Naive thymus-derived CD4-positive, alpha-beta T cell (primary cell): ENCODE measurements around the gene IMPA2. TPM values are rescaled to one million over a fixed set of nuclear protein-coding genes. Genes with fewer than 3 reads are reported as not detected.
"Not testable (repeated sequence)": the region's sequence is repeated elsewhere in the genome, so short reads cannot be mapped to it uniquely, and the experiment has no call there.

Experiments
- ATAC-seq: fragments of 150-1000 bp; cut with Tn5 transposase; 2 replicates; pipeline ENCODE4 v1.10.0; 2021; ENCODE audit warnings: mild to moderate bottlenecking, moderate library complexity
- CTCF ChIA-PET: fragments of 350-600 bp; sonication (Branson Sonifier 250); formaldehyde crosslinking; loops from one replicate; lab custom pipeline; 2021; ENCODE audit warnings: antibody characterized with exemption; lab: Charles Lee
- POLR2A ChIA-PET: fragments of 350-600 bp; sonication (Branson Sonifier 250); formaldehyde crosslinking; loops from one replicate; lab custom pipeline; 2021; ENCODE audit warnings: antibody characterized with exemption, inconsistent platforms; lab: Charles Lee
- DNase-seq, 9 donors: peaks; one replicate each; pipeline versions ENCODE4 v3.0.0 to v3.0.0-alpha.2; 2020 to 2022; ENCODE audit warnings: mixed read lengths in 1 of 9
- H3K27ac ChIP-seq: one replicate; pipeline ENCODE4 v1.7.0; 2013; ENCODE audit warnings: mild to moderate bottlenecking, low read depth, low read length, moderate library complexity
- H3K27me3 ChIP-seq, 2 donors: one replicate each; pipeline ENCODE4 v1.7.0; 2013; ENCODE audit warnings: low read length in 2 of 2, mild to moderate bottlenecking in 2 of 2, moderate library complexity in 2 of 2; ENCODE audit not compliant: control insufficient read depth in 2 of 2, insufficient read depth in 2 of 2
- H3K36me3 ChIP-seq, 3 experiments: 1 replicate in 2 of 3; 2 replicates in 1 of 3; pipeline ENCODE4 v1.7.0; 2013; ENCODE audit warnings: low read length in 3 of 3, mild to moderate bottlenecking in 3 of 3, moderate library complexity in 1 of 3; ENCODE audit not compliant: insufficient read depth in 3 of 3, control insufficient read depth in 2 of 3
- H3K4me1 ChIP-seq, 2 donors: one replicate each; pipeline ENCODE4 v1.7.0; 2013; ENCODE audit warnings: low read length in 2 of 2, mild to moderate bottlenecking in 2 of 2, moderate library complexity in 1 of 2; ENCODE audit not compliant: control insufficient read depth in 2 of 2, insufficient read depth in 2 of 2
- H3K4me3 ChIP-seq: 2 replicates; pipeline ENCODE4 v1.7.0; 2013; ENCODE audit warnings: mild to moderate bottlenecking, low read length
- H3K9me3 ChIP-seq, 3 experiments: 1 replicate in 2 of 3; 2 replicates in 1 of 3; pipeline ENCODE4 v1.7.0; 2013; ENCODE audit warnings: low read length in 3 of 3; ENCODE audit not compliant: control insufficient read depth in 2 of 3
- H3K27ac Mint-ChIP-seq, 9 donors: one replicate each; pipeline ENCODE4 v1.8.0; 2020 to 2022; ENCODE audit warnings: mixed read lengths in 9 of 9, mild to moderate bottlenecking in 8 of 9, moderate library complexity in 5 of 9, inconsistent platforms in 2 of 9
- H3K27me3 Mint-ChIP-seq, 5 donors: one replicate each; pipeline ENCODE4 v1.8.0; 2021 to 2022; ENCODE audit warnings: mixed read lengths in 5 of 5, mild to moderate bottlenecking in 1 of 5
- H3K36me3 Mint-ChIP-seq, 5 donors: one replicate each; pipeline ENCODE4 v1.8.0; 2020 to 2022; ENCODE audit warnings: mixed read lengths in 5 of 5, mild to moderate bottlenecking in 3 of 5, inconsistent platforms in 1 of 5
- H3K4me1 Mint-ChIP-seq, 7 donors: one replicate each; pipeline ENCODE4 v1.8.0; 2020 to 2022; ENCODE audit warnings: mixed read lengths in 7 of 7, mild to moderate bottlenecking in 3 of 7, inconsistent platforms in 1 of 7
- H3K4me3 Mint-ChIP-seq, 10 donors: one replicate each; pipeline ENCODE4 v1.8.0; 2020 to 2022; ENCODE audit warnings: mild to moderate bottlenecking in 10 of 10, mixed read lengths in 10 of 10, moderate library complexity in 6 of 10, inconsistent platforms in 2 of 10
- H3K9me3 Mint-ChIP-seq, 11 donors: one replicate each; pipeline ENCODE4 v1.8.0; 2020 to 2022; ENCODE audit warnings: mixed read lengths in 11 of 11, mild to moderate bottlenecking in 4 of 11, inconsistent platforms in 1 of 11, moderate library complexity in 1 of 11
- intact Hi-C, 2 donors: fragments of 100-400 bp; cut with micrococcal nuclease; formaldehyde crosslinking; loops; one replicate each; pipeline ENCODE4 v1.15.1; 2023
- polyA plus RNA-seq, 2 donors: library from polyadenylated mRNA; unstranded; fragments of 300-500 nt; fragmentation: Illumina TruSeq; gene quantifications; one replicate each; pipeline ENCODE4 v1.2.3, GENCODE V29; 2021
- total RNA-seq, 6 experiments: library from RNA in 5 of 6; stranded (reverse) in 5 of 6; gene quantifications; 1 replicate in 5 of 6; 2 replicates in 1 of 6; pipeline ENCODE4 v1.2.3 and lab custom pipeline; 2021 to 2026

IMPA2 gene
- total and polyA plus RNA-seq, 7 experiments from 2014 or later, result 4.9 to 27.8 (median 7.8) TPM

GRCh38 chr18:12036201-12036751 is 55.0 kb downstream of the IMPA2 start:
- intact Hi-C loops, result loop anchor here (5.0 kb wide), 1 partner anchor 54 kb away; the partner anchor contains the start of gene IMPA2 (in 2 of the 2)
- Histone ChIP-seq H3K9me3 (no peaks in the 10 kb centered on the region), H3K4me1 (no peaks in the 10 kb centered on the region), H3K27me3 (peaks cover 0 to 3% of the 10 kb centered on the region in 2 donors), H3K36me3 (no peaks in the 10 kb centered on the region), H3K27ac (no peak overlapping the region), H3K4me3 (no peak overlapping the region)
- Mint-ChIP-seq H3K27ac (no peak overlapping the region), H3K4me1 (peaks cover 0 to 9% (median 0%) of the 10 kb centered on the region in 7 donors), H3K36me3 (peaks cover 0 to 9% (median 0%) of the 10 kb centered on the region in 5 donors), H3K27me3 (peaks cover 10 to 21% (median 14%) of the 10 kb centered on the region in 5 donors), H3K9me3 (no peaks in the 10 kb centered on the region), H3K4me3 (no peak overlapping the region)
- no peak for ATAC-seq
- ChIA-PET POLR2A (no interaction called here), CTCF (interaction anchor here (9.6 kb wide), 1 partner anchor 98 kb away, joined by 47 read pairs; no protein-coding TSS in a partner anchor)
- no peak for DNase-seq

- intact Hi-C loops, result loop anchor here (2.0 to 5.0 kb wide), 3 partner anchors 56 to 1477 kb away; partner anchors contain the start of genes IMPA2 (in 2 of the 2) and CHMP1B (in 1 of the 2)
- no peak overlapping the region for H3K27ac Mint-ChIP-seq
- ATAC-seq, result peak; percentile 15
- peak overlapping the region; percentile 52 for H3K4me3 ChIP-seq
- DNase-seq, result peak in 2 of 9 donors; percentile 13 to 31
- peaks cover 0 to 3% of the 10 kb centered on the region in 2 donors for H3K27me3 ChIP-seq
- H3K27ac ChIP-seq, result no peak overlapping the region
- H3K36me3 ChIP-seq, result no peaks in the 10 kb centered on the region
- ChIA-PET POLR2A (no interaction called here), CTCF (interaction anchor here (0.9 to 9.6 kb wide), 6 partner anchors 12 to 383 kb away, joined by 3 to 47 read pairs (median 4); no protein-coding TSS in a partner anchor)
- H3K4me1 Mint-ChIP-seq, result peaks cover 0 to 19% (median 0%) of the 10 kb centered on the region in 7 donors
- H3K27me3 Mint-ChIP-seq, result peaks cover 10 to 21% (median 14%) of the 10 kb centered on the region in 5 donors
- peak overlapping the region; percentile 13 to 76 (median 59) for H3K4me3 Mint-ChIP-seq
- H3K36me3 Mint-ChIP-seq, result peaks cover 0 to 3% (median 0%) of the 10 kb centered on the region in 5 donors
- no peaks in the 10 kb centered on the region for H3K9me3 ChIP-seq
- no peaks in the 10 kb centered on the region for H3K9me3 Mint-ChIP-seq
- H3K4me1 ChIP-seq, result no peaks in the 10 kb centered on the region
Measured at GRCh38 chr18:12038082-12038638, 56.9 kb downstream of the IMPA2 start.

DNA sequence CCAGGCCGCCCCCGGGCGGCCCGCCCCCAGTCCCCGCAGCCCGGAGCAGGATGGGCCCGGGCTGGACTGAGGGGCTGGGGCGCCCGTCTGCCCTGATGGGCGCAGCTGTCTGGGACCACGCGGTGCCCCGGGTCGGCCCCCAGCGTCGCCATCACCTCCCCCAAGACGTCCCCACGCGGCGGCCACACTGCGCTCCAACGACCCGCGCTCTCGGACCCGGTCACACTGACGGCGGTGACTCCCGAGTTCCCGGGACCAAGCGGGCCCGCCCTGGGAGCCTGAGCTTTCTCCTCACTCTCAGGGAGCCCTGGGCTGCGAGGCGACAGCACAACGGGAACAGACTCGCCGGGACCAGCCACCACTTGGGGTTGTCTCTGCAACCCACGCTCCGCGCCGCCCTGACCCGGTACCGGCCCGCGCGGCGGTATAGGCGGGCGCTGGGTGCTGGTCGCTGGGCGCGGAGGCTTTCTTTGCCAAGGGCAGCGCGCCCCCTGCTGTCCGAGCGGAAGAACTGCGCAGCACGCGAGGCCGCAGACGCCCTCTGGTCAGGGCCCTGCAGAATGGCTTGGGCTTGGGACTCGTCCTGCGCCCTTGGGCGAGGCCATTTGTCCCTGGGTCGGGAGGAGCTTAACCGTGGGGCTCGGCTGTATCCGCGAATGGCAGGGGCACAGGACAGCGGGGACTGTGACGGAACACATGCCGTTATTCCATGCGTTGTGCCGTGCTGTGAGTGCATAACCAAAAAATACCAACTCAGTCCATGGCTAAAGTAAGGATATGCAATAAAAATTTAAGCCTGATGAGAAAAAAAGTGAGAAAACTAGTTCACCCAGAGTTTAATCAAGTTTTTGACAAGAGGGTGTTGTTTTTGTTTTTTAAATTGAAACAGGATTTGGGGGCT is 57.6 kb downstream of the IMPA2 start:
- peak; percentile 41 to 84 (median 68) for DNase-seq
- peak overlapping the region; percentile 59 to 79 (median 72) for H3K4me3 Mint-ChIP-seq
- H3K4me1 ChIP-seq, result no peaks in the 10 kb centered on the region
- H3K27ac ChIP-seq, result no peak overlapping the region
- H3K36me3 Mint-ChIP-seq, result no peaks in the 10 kb centered on the region
- no peaks in the 10 kb centered on the region for H3K9me3 Mint-ChIP-seq
- intact Hi-C loops, result loop anchor here (1.0 to 5.0 kb wide), 7 partner anchors 44 to 1478 kb away; partner anchors contain the start of genes IMPA2 (in 2 of the 2) and CHMP1B (in 1 of the 2)
- POLR2A ChIA-PET, result no interaction called here
- CTCF ChIA-PET, result interaction anchor here (0.5 to 9.6 kb wide), 8 partner anchors 12 to 384 kb away, joined by 3 to 47 read pairs (median 4); no protein-coding TSS in a partner anchor
- H3K4me3 ChIP-seq, result peak overlapping the region; percentile 52
- peak; percentile 95 for ATAC-seq
- peaks cover 0 to 19% (median 0%) of the 10 kb centered on the region in 7 donors for H3K4me1 Mint-ChIP-seq
- peaks cover 10 to 21% (median 14%) of the 10 kb centered on the region in 5 donors for H3K27me3 Mint-ChIP-seq
- no peaks in the 10 kb centered on the region for H3K9me3 ChIP-seq
- H3K27me3 ChIP-seq, result peaks cover 0 to 3% of the 10 kb centered on the region in 2 donors
- no peaks in the 10 kb centered on the region for H3K36me3 ChIP-seq
- H3K27ac Mint-ChIP-seq, result no peak overlapping the region

GRCh38 chr18:12039540-12039930 is 58.2 kb downstream of the IMPA2 start:
- H3K36me3 ChIP-seq, ATAC-seq, H3K9me3 Mint-ChIP-seq, H3K36me3 Mint-ChIP-seq, H3K9me3 ChIP-seq, H3K27ac ChIP-seq, H3K27me3 ChIP-seq, H3K4me3 ChIP-seq, DNase-seq, H3K4me1 ChIP-seq, POLR2A ChIA-PET, H3K27ac Mint-ChIP-seq: not testable (repeated sequence)
- Mint-ChIP-seq H3K27me3 (peaks cover 10 to 21% (median 14%) of the 10 kb centered on the region in 5 donors), H3K4me1 (peaks cover 0 to 19% (median 0%) of the 10 kb centered on the region in 7 donors), H3K4me3 (peak overlapping the region in 3 of 10 donors; percentile 27 to 61 (median 39))
- CTCF ChIA-PET, result interaction anchor here (0.7 to 9.6 kb wide), 3 partner anchors 99 to 312 kb away, joined by 3 to 47 read pairs (median 4); no protein-coding TSS in a partner anchor
- intact Hi-C loops, result loop anchor here (1.0 to 5.0 kb wide), 7 partner anchors 44 to 1479 kb away; partner anchors contain the start of genes IMPA2 (in 2 of the 2) and CHMP1B (in 1 of the 2)

GRCh38 chr18:12041561-12041960 is 60.3 kb downstream of the IMPA2 start:
- CTCF ChIA-PET, result interaction anchor here (1.2 to 9.6 kb wide), 2 partner anchors 51 to 103 kb away, joined by 3 to 47 read pairs; no protein-coding TSS in a partner anchor
- peaks cover 0 to 3% of the 10 kb centered on the region in 2 donors for H3K27me3 ChIP-seq
- no peaks in the 10 kb centered on the region for H3K9me3 ChIP-seq
- H3K4me1 ChIP-seq, result no peaks in the 10 kb centered on the region
- intact Hi-C loops, result no loop called here
- Mint-ChIP-seq H3K27me3 (peaks cover 10 to 25% (median 14%) of the 10 kb centered on the region in 5 donors), H3K36me3 (no peaks in the 10 kb centered on the region), H3K9me3 (no peaks in the 10 kb centered on the region), H3K27ac (no peak overlapping the region), H3K4me1 (peaks cover 0 to 19% (median 0%) of the 10 kb centered on the region in 7 donors), H3K4me3 (no peak overlapping the region)
- no peak overlapping the region for H3K4me3 ChIP-seq
- POLR2A ChIA-PET, result no interaction called here
- ATAC-seq (no peak), DNase-seq (no peak)
- H3K27ac ChIP-seq, result no peak overlapping the region
- H3K36me3 ChIP-seq, result no peaks in the 10 kb centered on the region

DNA sequence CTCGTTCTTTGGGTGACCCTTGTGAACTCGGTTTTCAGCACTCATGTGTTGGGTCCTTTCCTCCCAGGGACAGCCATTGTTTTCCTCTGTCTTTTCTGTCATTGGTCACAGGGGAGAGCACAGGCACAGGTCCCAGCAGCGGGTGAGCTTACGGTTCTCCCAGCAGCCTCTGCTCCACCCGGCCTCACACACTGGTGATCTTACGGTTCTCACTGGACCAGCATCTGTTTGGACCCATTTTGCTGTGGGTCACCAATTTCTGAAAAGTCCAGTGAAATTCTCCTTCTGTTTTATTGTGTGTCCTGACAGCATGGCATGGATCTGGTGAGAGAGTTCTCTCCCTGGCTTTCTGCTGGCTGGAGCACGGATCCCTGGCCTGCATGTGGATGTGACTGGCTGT is 62.5 kb downstream of the IMPA2 start:
- intact Hi-C loops, result no loop called here
- no peaks in the 10 kb centered on the region for H3K9me3 Mint-ChIP-seq
- H3K27ac ChIP-seq, result no peak overlapping the region
- CTCF ChIA-PET, result interaction anchor here (1.1 to 9.6 kb wide), 2 partner anchors 106 to 311 kb away, joined by 5 to 47 read pairs; no protein-coding TSS in a partner anchor
- POLR2A ChIA-PET, result no interaction called here
- no peak for ATAC-seq
- H3K4me1 Mint-ChIP-seq, result peaks cover 0 to 21% (median 0%) of the 10 kb centered on the region in 7 donors
- H3K4me1 ChIP-seq, result no peaks in the 10 kb centered on the region
- H3K27me3 ChIP-seq, result no peaks in the 10 kb centered on the region
- peaks cover 0 to 12% (median 4%) of the 10 kb centered on the region in 5 donors for H3K27me3 Mint-ChIP-seq
- no peak overlapping the region for H3K4me3 ChIP-seq
- no peaks in the 10 kb centered on the region for H3K9me3 ChIP-seq
- H3K4me3 Mint-ChIP-seq, result no peak overlapping the region
- H3K27ac Mint-ChIP-seq, result no peak overlapping the region
- DNase-seq, result no peak
- H3K36me3 ChIP-seq, result no peaks in the 10 kb centered on the region
- no peaks in the 10 kb centered on the region for H3K36me3 Mint-ChIP-seq
